Posterior vena cava (tissue), 2 donors: Measurements from ENCODE around the gene HHAT. TPM values are rescaled to one million over a fixed set of nuclear protein-coding genes. Genes with fewer than 3 reads are reported as not detected.
A peak's percentile ranks its signal among the peaks of the same experiment; 100 is the strongest.

Source experiments
- DNase-seq: peaks from one replicate; pipeline ENCODE4 v3.0.0-alpha.2; 2020; ENCODE audit warnings: low spot score
- intact Hi-C, 2 donors: fragments of 100-400 bp; cut with DNase I; formaldehyde crosslinking; loops; one replicate each; pipeline versions ENCODE4 v1.14.1 to v1.14.2; 2022 to 2023
- long read RNA-seq, 2 donors: library from polyadenylated mRNA; unstranded; transcript quantifications; one replicate each; pipeline ENCODE4 v2.0.0, GENCODE V29; 2020 to 2021
- total RNA-seq, 2 donors: library from RNA; stranded (reverse); fragmentation: NEBNext Ultra II Directional; extraction: Animal tissue kit (Norgen Biotek cat#: 25700); gene quantifications; one replicate each; pipeline ENCODE4 v1.2.1, GENCODE V29; 2021
- donor health status: DM: yes; HTN: yes; CAD: no.
- donor health status: DM: yes; HTN: yes; CAD: no.

The HHAT gene
- total RNA-seq, result 1 to 10 TPM; 1.5 to 1.7 TPM
- long read RNA-seq, donor 1, partial matches to known transcripts, result 0 of 2 reads
- long read RNA-seq, donor 1, other reads (novel, unspliced or antisense), result 2 of 2 reads
- long read RNA-seq, donor 2, partial matches to known transcripts, result 0 of 1 reads
- long read RNA-seq, donor 2, other reads (novel, unspliced or antisense), result 1 of 1 reads

DNA sequence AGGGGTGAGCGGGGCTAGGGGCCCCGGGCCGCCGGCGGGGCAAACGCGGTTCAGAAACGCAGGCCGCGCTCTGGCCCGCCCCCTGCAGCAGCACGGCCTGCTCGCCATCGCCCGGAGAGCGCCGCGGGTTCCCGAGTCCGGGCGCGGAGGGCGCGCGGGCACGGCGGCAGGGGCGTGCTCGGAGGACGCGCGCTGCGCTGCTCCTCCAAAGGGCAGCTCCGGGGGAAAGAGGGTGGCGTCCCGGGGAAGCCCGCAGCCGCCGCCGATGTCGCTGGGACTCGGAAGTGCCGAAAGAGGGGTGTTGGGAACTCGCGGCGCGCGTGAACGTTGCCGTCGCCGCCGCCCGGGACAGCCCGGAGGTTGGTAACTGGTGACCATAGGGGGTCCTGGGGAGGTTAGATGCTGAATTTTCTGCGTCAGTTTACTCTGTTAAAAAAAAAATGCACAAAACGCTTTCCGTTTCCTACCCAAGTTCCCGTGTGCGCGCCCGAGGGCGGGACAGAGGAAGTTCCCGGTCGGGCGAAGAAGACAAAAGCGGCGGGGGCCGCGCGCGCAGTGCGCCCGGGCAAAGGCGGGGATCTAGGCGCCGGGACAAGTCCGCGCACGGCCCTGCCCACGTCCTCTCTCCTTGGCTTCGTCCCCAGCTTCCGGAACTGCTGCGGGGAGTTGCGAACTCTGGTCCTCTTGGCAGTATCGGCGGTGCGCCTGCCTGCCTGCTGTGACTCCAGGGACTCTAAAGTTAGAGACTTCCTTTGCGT is at the start of gene HHAT:
Gene HHAT (plus strand): TSS at position 157 of the 758 bp plus-strand sequence. CDS start 20,074 bp downstream, outside the sequence.
- DNase-seq, result peak; percentile 95
- intact Hi-C loops, result no loop called here

DNA sequence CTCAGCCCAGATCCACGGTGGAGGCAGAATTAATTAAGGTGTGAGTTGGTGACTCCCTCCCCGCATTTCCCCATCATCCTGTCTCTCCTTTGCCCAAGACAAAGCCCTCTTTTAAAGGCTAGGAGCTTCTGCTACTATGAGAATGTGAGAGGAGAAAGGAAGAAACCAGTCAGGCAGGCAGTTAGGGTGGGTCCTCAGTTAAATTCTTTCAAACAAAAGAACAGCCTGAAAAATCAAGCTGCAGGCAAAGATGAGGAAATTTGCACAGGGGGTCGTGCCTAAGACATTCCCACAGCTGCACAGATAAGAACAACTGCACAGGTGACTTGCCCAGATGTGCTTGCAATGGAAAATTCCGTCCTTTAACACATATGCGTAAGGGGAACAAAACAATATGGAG is 48.5 kb upstream of the HHAT start:
- intact Hi-C loops, result loop anchor here in 1 of 2 donors (5.0 kb wide), 2 partner anchors 612 to 1002 kb away; no protein-coding TSS in a partner anchor
- no peak for DNase-seq

DNA sequence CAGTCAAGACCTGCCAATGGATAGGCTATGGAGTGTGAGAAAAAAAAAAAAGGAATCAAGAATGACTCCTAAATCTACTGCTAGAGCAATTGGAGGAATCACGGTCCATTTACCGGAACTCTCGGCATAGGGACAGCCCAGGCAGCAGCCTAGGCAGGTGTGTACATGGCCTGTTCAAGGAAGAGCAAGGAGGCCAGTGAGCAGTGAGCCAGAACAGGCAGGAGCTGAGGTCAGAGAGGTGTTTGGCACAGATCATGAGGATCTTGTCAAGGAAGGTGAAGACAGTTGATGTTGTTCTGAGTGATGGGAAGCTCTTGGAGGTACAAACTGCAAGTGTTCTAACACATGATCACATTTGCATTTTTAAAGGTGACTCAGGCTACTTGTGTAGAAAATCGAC is 40.6 kb upstream of the HHAT start:
- no peak for DNase-seq
- intact Hi-C loops, result no loop called here

DNA sequence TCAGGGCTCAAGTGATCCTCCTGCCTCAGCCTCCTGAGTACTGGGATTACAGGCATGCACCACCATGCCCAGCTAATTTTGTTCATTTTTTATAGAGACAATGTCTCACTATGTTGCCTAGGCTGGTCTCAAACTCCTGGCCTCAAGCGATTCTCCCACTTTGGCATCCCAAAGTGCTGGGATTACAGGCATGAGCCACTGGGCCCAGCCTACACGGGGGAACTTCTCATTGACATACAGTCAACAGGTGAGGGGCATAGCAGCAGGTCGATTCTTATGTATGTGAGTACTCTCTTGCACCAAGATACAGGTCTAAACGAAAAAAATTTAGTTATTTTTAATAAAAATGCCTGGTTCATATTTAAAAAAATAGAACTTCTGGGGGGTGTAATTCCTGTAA is 39.5 kb upstream of the HHAT start:
- no peak for DNase-seq
- intact Hi-C loops, result no loop called here

DNA sequence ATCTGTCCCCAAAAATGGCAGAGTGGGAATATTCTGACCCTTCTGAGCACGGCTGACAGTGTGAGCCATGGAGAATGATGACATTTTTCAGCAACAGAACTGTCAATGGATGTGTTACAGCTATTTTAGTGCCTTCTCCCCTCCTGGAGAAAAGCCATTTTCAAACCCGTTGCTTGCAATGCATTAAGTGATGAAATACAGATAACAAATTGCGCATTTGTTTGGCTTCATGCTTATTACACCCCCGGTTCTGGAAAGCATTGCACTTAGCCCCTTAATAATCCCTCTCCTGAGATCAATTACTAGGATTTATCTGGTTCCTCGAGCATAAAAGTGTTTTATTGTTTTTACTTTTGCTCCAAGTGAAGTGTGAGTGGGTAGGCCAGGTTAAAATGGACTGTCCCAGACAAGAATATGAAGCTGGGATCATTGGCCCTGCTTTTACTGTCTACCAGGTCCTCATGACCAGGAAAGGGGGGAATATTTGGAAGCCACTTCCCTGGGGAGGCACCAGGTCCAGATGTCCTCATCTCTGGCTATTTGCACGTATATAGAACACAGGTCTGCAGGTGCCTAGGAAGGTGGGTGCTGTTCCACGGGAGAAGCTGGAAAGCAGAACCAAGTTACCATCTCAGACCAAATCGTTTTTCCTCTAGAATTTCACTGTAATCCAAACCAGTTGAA is 37.5 kb upstream of the HHAT start:
- intact Hi-C loops, result loop anchor here in 1 of 2 donors (10.0 kb wide), 1 partner anchor 56 kb away; the partner anchor contains the start of gene SERTAD4
- DNase-seq, result no peak

DNA sequence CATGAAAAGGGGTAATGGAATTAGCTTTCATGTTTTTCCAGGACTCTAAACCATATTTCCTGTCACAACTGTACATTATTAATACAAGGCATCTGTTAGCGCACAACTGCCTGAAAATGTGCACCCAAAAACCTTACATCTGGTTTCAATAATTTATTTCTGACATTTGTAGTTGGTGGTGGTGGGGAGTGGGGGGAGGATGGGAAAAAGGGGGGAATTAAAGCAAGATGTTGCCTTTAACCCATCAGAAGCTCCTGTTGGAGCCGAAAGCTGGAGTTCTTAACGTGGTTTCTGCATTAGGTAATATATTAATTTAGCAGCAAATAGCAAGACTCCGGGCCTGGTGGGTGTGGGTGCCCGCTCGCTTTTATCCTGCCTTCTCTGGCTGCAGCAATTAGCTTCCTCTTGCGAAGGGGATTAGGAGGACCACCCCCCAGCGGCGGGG is 36.9 kb upstream of the HHAT start:
- DNase-seq, result no peak
- intact Hi-C loops, result loop anchor here in 1 of 2 donors (10.0 kb wide), 1 partner anchor 57 kb away; the partner anchor contains the start of gene SERTAD4

DNA sequence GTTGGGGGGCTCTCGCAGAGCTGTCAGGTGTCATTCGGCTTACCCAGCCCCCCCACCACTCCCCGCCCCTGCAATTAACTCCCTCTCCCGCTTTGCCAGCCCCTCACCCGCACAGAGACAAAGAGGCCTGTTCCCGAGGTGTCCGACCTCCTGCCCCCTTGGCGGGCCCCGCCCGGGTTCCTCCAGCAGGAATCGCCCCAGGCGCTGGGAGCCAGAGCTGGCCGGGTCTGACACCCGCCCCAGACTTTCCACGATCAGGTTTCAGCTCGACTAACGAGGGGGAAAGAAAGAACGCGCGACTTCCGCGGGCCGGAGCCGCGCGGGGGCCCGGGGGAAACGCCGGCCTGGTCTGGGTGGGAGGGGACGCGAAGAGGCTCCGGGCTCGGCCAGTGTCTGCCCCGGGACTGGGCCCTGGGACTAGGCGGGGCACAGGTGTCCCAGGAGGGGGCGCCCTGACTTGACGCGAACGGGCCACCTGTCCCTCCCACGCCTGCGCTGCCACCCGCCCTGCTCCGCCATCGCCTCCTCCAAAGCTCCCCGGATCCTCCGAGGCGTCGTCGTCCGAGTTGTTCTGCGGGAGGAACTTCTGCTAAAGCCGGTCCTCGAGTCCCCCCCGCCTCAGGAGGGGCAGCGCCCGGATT is 36.4 kb upstream of the HHAT start:
- DNase-seq, result peak; percentile 86
- intact Hi-C loops, result loop anchor here in 1 of 2 donors (10.0 kb wide), 1 partner anchor 58 kb away; the partner anchor contains the start of gene SERTAD4

DNA sequence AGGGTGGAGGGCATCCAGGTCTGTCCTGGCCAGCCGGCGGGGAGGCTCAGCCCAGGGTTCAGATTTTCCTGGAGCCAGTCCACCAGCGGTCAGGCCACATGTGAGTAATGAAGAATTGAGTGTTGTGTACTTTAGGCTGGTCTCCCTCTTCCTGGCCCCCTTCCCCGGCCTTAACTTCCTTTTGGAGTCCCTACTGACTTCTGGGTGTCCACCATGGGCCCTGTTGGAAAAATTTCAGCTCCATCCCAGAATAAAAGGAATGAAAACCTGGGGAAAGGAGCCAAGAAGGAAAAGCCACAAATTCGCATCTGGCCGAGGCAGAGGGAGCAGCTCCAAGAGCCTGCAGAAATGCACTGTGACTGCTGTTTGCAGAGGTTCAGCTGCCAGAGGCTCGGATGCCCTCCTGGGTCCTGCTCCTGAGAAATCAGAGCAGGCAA is 35.5 kb upstream of the HHAT start:
- DNase-seq, result peak; percentile 92
- intact Hi-C loops, result loop anchor here in 1 of 2 donors (10.0 kb wide), 1 partner anchor 58 kb away; the partner anchor contains the start of gene SERTAD4

DNA sequence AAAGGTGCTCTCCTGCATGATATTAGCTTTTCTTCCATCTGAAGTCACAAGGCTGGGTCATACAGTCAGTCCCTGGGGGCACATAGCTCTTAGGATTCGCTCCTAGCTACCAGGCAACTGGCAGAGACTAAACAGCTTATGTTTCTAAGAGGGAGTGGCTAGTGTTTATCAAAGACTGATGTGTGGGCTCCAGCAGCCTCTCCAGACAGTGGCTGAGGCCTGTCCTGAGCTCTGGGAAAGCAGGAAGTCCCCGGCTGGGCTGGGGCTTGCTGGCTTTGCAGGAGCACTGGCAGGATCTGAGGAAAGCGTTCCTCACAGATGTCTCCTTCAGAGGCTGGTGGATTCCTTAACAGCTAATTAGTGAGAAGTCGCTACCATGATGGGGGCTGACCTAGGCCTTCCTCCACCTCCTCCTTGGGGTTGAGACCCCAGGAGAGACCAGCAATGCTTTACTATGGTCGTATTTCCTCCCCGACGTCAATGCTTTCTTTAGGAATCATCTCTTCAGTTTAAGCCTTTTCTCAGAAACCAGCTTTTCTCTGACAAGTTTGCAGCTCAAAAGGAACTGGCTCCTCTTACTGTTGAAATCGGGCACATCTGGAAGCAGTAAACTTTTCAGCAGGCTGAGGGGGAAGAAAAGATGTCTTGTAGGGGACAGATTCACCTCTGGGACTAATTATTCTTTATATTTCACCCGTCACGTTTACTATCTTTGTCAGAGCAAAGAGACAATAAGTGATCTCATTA is 33.5 kb upstream of the HHAT start:
- peak; percentile 84 for DNase-seq
- intact Hi-C loops, result loop anchor here in 1 of 2 donors (10.0 kb wide), 1 partner anchor 60 kb away; the partner anchor contains the start of gene SERTAD4

DNA sequence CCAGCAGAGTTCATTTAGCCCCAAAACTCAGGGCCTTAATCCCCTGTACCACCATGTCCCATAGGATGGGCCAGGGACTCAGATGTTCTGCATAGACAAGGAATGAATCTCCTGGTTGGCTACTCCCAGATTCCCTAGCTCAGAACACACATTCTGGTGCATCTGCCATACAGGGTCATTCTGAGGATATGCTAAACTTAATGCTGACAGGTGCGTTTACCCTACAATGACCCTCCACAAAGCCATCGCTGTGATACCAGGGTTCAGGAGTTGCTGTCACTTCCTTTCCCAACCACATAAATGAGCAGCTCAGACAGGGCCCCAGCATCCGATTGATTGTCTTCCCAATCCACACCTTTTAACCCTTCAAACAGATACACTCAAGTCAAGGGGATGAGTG is 32.0 kb upstream of the HHAT start:
- no peak for DNase-seq
- intact Hi-C loops, result loop anchor here in 1 of 2 donors (10.0 kb wide), 1 partner anchor 62 kb away; the partner anchor contains the start of gene SERTAD4

DNA sequence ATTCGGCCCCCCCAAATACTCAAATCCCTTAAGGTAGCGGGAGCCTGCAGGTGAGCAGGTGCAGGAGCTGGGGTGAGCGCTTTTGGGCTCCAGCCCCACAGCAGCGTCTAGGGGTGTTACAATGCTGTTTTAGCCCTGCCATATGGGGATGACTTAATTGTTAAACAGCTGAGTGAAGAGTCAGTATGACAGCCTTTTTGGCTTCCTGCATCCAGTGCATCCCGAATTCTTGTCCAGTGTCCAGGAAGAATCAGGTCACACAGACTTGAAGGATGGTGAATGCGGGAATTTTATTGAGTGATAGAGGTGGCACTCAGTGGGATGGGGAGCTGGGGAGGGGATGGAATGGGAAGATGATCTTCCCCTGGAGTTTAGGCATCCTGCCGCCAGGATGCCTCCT is 30.4 kb upstream of the HHAT start:
- no peak for DNase-seq
- intact Hi-C loops, result loop anchor here in 1 of 2 donors (10.0 kb wide), 1 partner anchor 63 kb away; the partner anchor contains the start of gene SERTAD4

DNA sequence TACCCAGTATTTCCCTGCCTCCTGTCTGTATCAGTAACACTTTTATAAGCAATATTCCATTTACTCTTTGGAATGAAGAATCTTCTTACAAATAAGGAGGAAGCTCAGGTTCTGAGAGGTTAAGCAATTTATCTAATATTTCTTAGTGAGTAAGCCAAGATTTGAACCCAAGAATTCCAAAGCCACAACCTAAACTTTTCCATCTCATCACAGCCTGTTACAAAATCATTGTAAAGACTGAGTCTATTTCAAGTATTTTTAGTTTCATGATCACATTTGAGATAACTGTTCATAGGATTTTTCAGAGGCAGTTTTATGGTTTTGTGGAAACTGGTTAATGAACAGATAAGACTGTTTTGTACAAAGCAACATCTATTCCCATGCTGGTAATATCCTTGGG is 29.8 kb upstream of the HHAT start:
- no peak for DNase-seq
- intact Hi-C loops, result loop anchor here in 1 of 2 donors (10.0 kb wide), 1 partner anchor 64 kb away; the partner anchor contains the start of gene SERTAD4

DNA sequence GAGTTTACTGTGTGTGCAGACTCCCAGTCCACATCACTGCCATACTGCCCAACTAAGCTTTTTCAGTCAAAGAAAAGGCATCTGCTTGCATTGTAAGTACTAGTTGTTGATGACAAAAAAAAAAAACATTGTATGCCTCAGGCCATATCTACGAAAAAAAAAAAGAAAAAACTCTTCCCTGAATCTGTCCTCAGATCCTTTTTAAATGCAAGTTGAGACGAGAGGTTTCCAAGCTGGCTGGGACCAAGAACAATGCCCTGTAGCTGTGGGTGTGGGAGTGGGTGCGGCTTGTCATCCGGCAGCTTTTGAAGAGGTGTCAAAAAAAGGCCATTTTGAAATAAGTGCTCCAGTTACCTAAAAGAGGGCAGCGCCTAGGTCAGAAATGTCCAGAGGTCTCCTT is 29.2 kb upstream of the HHAT start:
- no peak for DNase-seq
- intact Hi-C loops, result loop anchor here in 1 of 2 donors (10.0 kb wide), 1 partner anchor 65 kb away; the partner anchor contains the start of gene SERTAD4

DNA sequence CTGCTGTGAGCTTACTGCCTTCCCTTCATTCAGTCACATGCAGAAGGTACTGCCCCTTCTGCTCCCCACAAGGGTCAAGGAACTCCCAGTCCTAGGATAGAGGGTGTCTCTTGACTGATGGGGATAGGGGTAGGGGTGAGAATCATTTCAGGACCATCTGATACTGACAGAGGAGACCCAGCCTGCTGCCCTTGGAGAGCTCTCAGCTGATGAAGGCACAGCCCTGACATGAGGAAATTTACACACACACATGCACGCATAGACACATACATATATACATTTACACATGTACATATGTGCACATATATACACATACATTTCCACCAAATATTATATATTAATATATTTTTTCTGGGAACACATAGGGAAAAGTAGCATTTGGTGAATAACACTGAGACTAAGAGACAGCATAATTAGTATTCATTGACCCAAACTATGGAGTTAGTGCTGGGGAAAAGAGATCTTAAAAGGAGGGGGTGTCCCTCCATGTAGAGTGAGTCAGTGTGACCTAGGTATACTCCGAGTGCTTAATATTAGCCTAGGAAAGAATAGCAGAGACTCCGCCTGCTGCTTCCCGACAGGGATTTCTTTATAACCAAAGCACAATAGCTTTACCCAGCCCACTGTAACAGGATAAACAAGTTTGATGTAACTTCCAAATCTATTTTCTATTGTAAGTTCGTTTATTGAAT is 27.6 kb upstream of the HHAT start:
- intact Hi-C loops, result no loop called here
- DNase-seq, result no peak

DNA sequence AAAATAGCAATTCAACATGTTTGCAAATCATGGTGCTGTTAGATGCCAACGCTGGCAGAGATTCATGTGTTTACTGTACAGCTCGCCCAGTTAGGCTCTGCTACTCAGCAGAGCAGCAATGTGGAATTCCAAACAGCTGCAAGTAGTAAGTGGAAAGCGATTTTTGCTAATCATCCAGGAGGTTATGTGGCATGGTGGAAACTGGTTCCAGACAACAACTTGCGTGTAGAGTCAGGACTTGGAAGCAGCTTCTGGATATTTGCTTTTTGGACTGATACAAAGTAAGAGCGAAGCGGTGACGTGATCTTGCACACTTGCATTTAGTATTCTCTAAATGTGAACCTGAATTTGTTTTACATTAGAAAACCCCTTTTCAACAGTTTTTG is 27.1 kb upstream of the HHAT start:
- intact Hi-C loops, result no loop called here
- no peak for DNase-seq

DNA sequence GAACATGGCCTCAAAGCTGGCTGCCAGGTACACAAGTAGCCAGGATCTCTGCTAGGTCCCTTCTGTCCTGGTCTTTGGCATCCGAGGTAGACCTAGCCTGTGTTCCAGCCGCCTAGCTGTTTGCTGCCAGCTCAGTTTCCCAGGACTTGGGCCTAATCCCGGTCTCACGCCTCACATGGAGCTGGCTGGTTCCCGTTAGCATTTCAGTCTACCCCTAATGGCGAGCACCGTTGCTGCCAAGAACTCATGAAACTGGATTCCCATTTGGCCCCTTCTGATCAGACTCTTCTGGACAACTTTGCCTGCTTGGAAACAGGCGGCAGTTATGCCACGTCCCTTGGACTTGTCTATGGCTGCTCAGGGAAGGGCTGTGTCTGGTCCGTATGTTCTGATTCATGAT is 26.2 kb upstream of the HHAT start:
- no peak for DNase-seq
- intact Hi-C loops, result no loop called here

DNA sequence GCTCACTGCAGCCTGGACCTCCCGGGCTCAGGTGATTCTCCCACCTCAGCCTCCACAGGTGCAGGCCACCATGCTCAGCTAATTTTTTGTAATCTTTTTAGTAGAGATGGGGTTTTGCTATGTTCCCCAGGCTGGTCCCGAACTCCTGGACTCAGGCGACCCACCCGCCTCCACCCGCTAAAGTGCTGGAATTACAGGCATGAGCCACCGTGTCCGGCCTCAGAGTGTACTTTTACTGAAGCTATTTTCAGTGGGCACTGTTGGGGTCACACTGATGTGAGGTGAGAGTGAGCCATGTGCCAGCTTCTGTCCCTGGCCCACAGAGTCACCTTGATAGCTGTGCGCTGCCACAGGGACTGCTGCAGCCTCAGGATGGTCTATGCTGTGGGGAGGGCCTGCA is 25.3 kb upstream of the HHAT start:
- intact Hi-C loops, result no loop called here
- DNase-seq, result no peak
